Osteoblast (primary cell): ENCODE results near the gene GSE1. TPM values are rescaled to one million over a fixed set of nuclear protein-coding genes. Genes with fewer than 3 reads are reported as not detected.

ENCODE experiments used
- DNase-seq: peaks from one replicate; pipeline ENCODE4 v3.0.0; 2011; ENCODE audit warnings: low spot score, mixed read lengths; ENCODE audit not compliant: insufficient read length; ENCODE audit errors: missing footprints
- H2AFZ ChIP-seq: 2 replicates; pipeline ENCODE4 v1.6.0; 2011; ENCODE audit warnings: mild to moderate bottlenecking, low read length
- H3K27ac ChIP-seq: 2 replicates; pipeline ENCODE4 v1.5.1; 2011; ENCODE audit warnings: mild to moderate bottlenecking, low read depth, low read length, moderate library complexity
- H3K27me3 ChIP-seq: 2 replicates; pipeline ENCODE4 v1.6.0; 2012; ENCODE audit warnings: mild to moderate bottlenecking, control low read depth, inconsistent platforms, low read length, moderate library complexity; ENCODE audit not compliant: insufficient read depth
- H3K36me3 ChIP-seq: 2 replicates; pipeline ENCODE4 v1.5.1; 2011; ENCODE audit warnings: mild to moderate bottlenecking, low read length, control low read depth, moderate library complexity; ENCODE audit not compliant: insufficient read depth
- H3K4me1 ChIP-seq: 2 replicates; pipeline ENCODE4 v1.5.1; 2011; ENCODE audit warnings: mild to moderate bottlenecking, low read length, control low read depth, moderate library complexity; ENCODE audit not compliant: insufficient read depth
- H3K4me2 ChIP-seq: 2 replicates; pipeline ENCODE4 v1.6.0; 2011; ENCODE audit warnings: mild to moderate bottlenecking, low read length; ENCODE audit not compliant: insufficient read depth
- H3K4me3 ChIP-seq: fragments of 200-600 bp; sonication (generic); 3 replicates; pipeline ENCODE4 v1.5.1; 2012; ENCODE audit warnings: mild to moderate bottlenecking, low read length, inconsistent platforms; ENCODE audit not compliant: insufficient read depth
- H3K79me2 ChIP-seq: 2 replicates; pipeline ENCODE4 v1.6.0; 2012; ENCODE audit warnings: mild to moderate bottlenecking, low read length, control low read depth, inconsistent platforms; ENCODE audit not compliant: insufficient read depth
- H3K9me3 ChIP-seq: 2 replicates; pipeline ENCODE4 v1.5.1; 2011; ENCODE audit warnings: low read depth, low read length, control low read depth
- H4K20me1 ChIP-seq: 2 replicates; pipeline ENCODE4 v1.6.0; 2012; ENCODE audit warnings: mild to moderate bottlenecking, low read length, control low read depth; ENCODE audit not compliant: insufficient read depth
- CTCF ChIP-seq: IDR thresholded peaks from 2 replicates; pipeline ENCODE4 v1.5.1; 2011; ENCODE audit warnings: mild to moderate bottlenecking, low read depth, low read length, moderate library complexity; ENCODE audit errors: extremely low read depth
- total RNA-seq: library from RNA; depleted of rRNA; stranded (reverse); fragments of >200 nt; gene quantifications from 2 replicates; pipeline ENCODE4 v1.2.3, GENCODE V29; 2012

GSE1 gene
- total RNA-seq, 1 donor: 49.6 TPM

GRCh38 chr16:85575920-85576319 lies 37.2 kb upstream of the GSE1 start:
- Histone ChIP-seq H3K4me2 (no peak overlapping the region), H3K36me3 (no peaks in the 10 kb centered on the region), H4K20me1 (peaks cover 98% of the 10 kb centered on the region), H2AFZ (no peak overlapping the region), H3K4me1 (peaks cover 16% of the 10 kb centered on the region), H3K9me3 (no peaks in the 10 kb centered on the region), H3K27ac (no peak overlapping the region), H3K79me2 (peaks cover 100% of the 10 kb centered on the region), H3K4me3 (no peak overlapping the region), H3K27me3 (no peaks in the 10 kb centered on the region)
- no peak for DNase-seq
- no peak for TF ChIP-seq CTCF

GRCh38 chr16:85576944-85577343 lies 36.2 kb upstream of the GSE1 start:
- Histone ChIP-seq H3K9me3 (no peaks in the 10 kb centered on the region), H3K36me3 (no peaks in the 10 kb centered on the region), H3K27ac (no peak overlapping the region), H3K4me3 (no peak overlapping the region), H3K27me3 (no peaks in the 10 kb centered on the region), H3K79me2 (peaks cover 100% of the 10 kb centered on the region), H3K4me2 (no peak overlapping the region), H2AFZ (no peak overlapping the region), H4K20me1 (peaks cover 98% of the 10 kb centered on the region), H3K4me1 (peaks cover 16% of the 10 kb centered on the region)
- DNase-seq: no peak
- TF ChIP-seq CTCF: no peak

- peaks cover 100% of the 10 kb centered on the region for H3K79me2 ChIP-seq
- no peak for DNase-seq
- H3K27ac ChIP-seq: no peak overlapping the region
- no peaks in the 10 kb centered on the region for H3K27me3 ChIP-seq
- no peak overlapping the region for H2AFZ ChIP-seq
- peaks cover 17% of the 10 kb centered on the region for H3K4me1 ChIP-seq
- H4K20me1 ChIP-seq: peaks cover 100% of the 10 kb centered on the region
- no peaks in the 10 kb centered on the region for H3K9me3 ChIP-seq
- TF ChIP-seq CTCF: no peak
- H3K4me2 ChIP-seq: no peak overlapping the region
- no peaks in the 10 kb centered on the region for H3K36me3 ChIP-seq
- no peak overlapping the region for H3K4me3 ChIP-seq
Observed at GRCh38 chr16:85577899-85578598, 35.1 kb upstream of the GSE1 start.

GRCh38 chr16:85578599-85578948 lies 34.5 kb upstream of the GSE1 start:
- peaks cover 100% of the 10 kb centered on the region for H4K20me1 ChIP-seq
- H3K4me3 ChIP-seq: no peak overlapping the region
- no peaks in the 10 kb centered on the region for H3K36me3 ChIP-seq
- H3K9me3 ChIP-seq: no peaks in the 10 kb centered on the region
- no peaks in the 10 kb centered on the region for H3K27me3 ChIP-seq
- peaks cover 100% of the 10 kb centered on the region for H3K79me2 ChIP-seq
- TF ChIP-seq CTCF: no peak
- DNase-seq: no peak
- peaks cover 19% of the 10 kb centered on the region for H3K4me1 ChIP-seq
- H3K4me2 ChIP-seq: no peak overlapping the region
- no peak overlapping the region for H3K27ac ChIP-seq
- H2AFZ ChIP-seq: no peak overlapping the region
